Stomach (tissue), 4 donors: ENCODE data around the gene DCBLD2.
"Not testable (repeated sequence)": the region's sequence is repeated elsewhere in the genome, so short reads cannot be mapped to it uniquely, and the experiment has no call there.

Experiments
- EP300 ChIP-seq: sonication (generic); formaldehyde crosslinking; IDR thresholded peaks from one replicate; pipeline ENCODE4 v1.6.1; 2017; ENCODE audit warnings: antibody characterized with exemption
- POLR2A ChIP-seq, 4 donors: fragments of 450-650 bp; IDR thresholded peaks; one replicate each; pipeline ENCODE4 v1.6.1; 2016; ENCODE audit warnings: antibody characterized with exemption in 4 of 4, control low read depth in 2 of 4, mild to moderate bottlenecking in 1 of 4, moderate library complexity in 1 of 4
- POLR2AphosphoS5 ChIP-seq, 3 donors: sonication (generic); formaldehyde crosslinking; IDR thresholded peaks; one replicate each; pipeline ENCODE4 v1.6.1; 2016; ENCODE audit warnings: antibody characterized with exemption in 3 of 3
- TF ChIP-seq, protein P1 (sequence below), 7 experiments: fragments of 450-650 bp in 4 of 7; fragments of 200-600 bp in 3 of 7; sonication (generic) in 3 of 7; IDR thresholded peaks; one replicate each; pipeline ENCODE4 v1.5.1; 2016 to 2019; ENCODE audit warnings: antibody characterized with exemption in 7 of 7, control low read depth in 2 of 7, mild to moderate bottlenecking in 1 of 7

DNA sequence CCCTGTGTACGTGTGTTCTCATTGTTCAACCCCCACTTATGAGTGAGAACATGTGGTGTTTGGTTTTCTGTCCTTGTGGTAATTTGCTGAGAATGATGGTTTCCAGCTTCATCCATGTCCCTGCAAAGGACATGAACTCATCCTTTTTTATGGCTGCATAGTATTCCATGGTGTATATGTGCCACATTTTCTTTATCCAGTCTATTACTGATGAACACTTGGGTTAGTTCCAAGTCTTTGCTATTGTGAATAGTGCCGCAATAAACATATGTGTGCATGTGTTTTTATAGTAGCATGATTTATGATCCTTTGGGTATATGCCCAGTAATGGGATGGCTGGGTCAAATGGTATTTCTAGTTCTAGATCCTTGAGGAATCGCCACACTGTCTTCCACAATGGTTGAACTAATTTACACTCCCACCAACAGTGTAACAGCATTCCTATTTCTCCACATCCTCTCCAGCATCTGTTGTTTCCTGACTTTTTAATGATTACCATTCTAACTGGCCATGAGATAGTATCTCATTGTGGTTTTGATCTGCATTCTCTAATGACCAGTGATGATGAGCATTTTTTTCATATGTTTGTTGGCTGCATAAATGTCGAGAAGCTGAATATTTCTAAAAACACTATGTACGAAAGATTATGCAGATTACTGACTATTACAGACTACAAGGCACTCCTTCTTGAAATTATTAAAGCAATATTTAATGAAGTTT lies 18.7 kb downstream of the DCBLD2 start:
- not testable (repeated sequence) for TF ChIP-seq POLR2AphosphoS5 (IDR thresholded peaks at IDR 0.05); EP300; POLR2A (IDR thresholded peaks at IDR 0.05)
- TF ChIP-seq, protein P1, sequence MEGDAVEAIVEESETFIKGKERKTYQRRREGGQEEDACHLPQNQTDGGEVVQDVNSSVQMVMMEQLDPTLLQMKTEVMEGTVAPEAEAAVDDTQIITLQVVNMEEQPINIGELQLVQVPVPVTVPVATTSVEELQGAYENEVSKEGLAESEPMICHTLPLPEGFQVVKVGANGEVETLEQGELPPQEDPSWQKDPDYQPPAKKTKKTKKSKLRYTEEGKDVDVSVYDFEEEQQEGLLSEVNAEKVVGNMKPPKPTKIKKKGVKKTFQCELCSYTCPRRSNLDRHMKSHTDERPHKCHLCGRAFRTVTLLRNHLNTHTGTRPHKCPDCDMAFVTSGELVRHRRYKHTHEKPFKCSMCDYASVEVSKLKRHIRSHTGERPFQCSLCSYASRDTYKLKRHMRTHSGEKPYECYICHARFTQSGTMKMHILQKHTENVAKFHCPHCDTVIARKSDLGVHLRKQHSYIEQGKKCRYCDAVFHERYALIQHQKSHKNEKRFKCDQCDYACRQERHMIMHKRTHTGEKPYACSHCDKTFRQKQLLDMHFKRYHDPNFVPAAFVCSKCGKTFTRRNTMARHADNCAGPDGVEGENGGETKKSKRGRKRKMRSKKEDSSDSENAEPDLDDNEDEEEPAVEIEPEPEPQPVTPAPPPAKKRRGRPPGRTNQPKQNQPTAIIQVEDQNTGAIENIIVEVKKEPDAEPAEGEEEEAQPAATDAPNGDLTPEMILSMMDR (IDR thresholded peaks at IDR 0.05) = not testable (repeated sequence)
